ENCODE measurements around the gene F5.
A peak's percentile ranks its signal among the peaks of the same experiment; 100 is the strongest.
"Not testable (repeated sequence)": the region's sequence is repeated elsewhere in the genome, so short reads cannot be mapped to it uniquely, and the experiment has no call there.

The F5 gene

GRCh38 chr1:169503601-169504000 is 82.7 kb downstream of the F5 start:
- DNase-seq = not testable (repeated sequence)

DNA sequence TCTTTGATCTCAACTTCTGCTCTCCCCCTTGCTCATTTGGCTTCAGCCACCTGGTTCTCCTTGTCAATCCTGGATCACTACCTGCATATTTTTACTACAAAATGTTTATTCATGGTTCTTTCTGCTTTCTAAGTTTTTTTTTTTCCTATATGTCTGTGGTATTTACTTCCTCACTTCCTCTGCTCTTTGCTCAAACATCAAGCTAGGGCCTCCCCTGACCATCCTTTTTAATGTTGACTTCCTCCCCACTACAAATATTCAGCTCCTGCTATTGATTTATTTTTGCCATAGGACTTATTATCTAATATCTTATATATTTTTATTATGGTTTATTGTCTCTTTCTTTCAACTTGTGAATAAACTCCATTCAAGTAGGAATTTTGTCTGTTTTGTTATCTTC is 86.5 kb downstream of the F5 start:
- no peak for DNase-seq

DNA sequence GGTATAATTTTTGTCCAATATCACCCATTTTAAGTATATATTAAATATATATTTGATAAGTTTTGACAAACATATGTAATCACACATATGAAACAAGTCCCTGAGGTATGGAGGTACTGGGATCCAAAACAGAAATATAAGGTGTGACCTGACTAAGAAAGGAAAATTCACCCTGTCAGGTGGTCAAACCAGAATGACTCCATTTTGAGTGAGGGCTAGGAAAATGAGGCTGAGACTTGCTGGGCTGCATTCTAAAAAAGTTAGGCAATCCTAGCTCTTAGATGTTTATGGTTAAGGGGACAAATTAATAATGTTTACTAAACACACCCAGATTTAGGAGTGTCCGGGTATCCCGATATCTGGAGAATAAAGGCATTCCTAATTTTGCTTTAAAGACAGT is 89.0 kb downstream of the F5 start:
- no peak for DNase-seq

GRCh38 chr1:169495916-169496315 is 90.4 kb downstream of the F5 start:
- no peak for DNase-seq

DNA sequence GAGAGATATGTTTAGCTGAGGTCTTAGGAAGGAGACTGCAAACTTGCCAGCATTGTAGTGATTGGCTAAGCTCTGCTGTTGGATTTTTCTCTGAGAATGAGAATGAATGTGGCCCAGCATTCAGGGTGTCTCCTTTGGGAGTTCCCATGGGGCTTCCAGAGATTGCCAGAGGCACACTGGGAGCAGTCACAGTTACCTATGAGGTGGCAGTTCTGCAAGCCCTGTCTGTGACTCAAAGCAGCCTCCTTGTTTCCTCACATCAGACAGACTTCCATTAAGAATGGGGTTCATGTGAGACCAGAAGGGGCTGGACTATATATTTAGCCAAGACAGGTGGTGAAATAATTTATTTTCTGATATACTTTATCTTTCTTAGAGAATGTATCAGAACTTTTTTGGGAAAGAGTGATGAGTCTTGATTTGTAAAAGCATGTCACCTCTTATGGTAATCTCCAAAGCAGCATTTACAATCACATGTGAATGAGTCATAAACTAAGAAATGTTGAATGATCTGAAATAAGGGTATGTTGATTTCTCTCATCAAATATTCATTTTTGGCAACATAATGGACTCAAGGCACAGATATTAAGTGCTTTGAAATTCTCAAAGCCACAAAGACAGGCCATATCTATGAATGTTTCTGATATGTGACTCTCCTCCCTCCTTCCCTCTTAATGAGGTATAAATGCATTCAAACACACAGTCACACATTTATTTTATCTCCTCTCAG is 91.1 kb downstream of the F5 start:
- no peak for DNase-seq

- no peak for DNase-seq
Measured at GRCh38 chr1:169494343-169494742, 91.9 kb downstream of the F5 start.

- no peak for DNase-seq
Measured at GRCh38 chr1:169493251-169493650, 93.0 kb downstream of the F5 start.

DNA sequence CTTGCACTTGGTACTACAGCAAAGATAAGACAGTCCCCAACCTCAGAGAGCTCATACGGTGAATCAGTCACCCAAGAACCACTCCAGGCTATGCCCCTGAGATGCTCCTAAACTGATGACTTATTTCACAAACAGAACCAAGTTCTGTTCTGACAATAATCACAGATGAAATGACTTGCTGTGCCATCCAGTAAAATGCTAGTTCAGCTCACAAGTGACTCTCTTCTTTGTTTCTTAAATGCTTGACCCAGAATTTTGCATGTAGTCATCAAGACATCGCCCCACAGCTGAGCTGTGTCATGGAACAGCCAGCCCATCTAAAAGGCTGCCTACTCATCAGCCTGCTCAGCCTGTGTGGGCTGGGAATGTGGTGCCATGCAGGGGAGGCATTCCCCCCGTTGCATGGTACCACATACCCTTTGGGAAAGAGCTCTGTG is 94.4 kb downstream of the F5 start:
- no peak for DNase-seq

DNA sequence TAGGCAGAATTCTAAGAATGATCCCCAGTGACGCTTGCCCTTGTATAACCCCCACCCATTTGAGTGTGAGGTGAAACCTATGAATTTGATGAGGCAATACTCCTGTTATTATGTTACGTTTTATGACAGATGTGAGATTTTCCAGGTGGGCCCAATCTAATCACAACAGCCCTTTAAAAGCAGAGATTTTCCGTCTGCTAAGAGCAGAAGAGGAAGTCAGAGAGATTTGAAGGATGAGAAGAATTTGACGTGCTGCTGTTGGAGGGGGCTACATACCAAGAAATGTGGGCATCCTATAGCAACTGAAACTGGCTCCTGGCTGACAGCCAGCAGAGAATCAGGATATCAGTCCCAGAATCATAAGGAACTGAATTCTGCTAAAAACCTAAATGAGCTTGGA is 98.1 kb downstream of the F5 start:
- DNase-seq = no peak

DNA sequence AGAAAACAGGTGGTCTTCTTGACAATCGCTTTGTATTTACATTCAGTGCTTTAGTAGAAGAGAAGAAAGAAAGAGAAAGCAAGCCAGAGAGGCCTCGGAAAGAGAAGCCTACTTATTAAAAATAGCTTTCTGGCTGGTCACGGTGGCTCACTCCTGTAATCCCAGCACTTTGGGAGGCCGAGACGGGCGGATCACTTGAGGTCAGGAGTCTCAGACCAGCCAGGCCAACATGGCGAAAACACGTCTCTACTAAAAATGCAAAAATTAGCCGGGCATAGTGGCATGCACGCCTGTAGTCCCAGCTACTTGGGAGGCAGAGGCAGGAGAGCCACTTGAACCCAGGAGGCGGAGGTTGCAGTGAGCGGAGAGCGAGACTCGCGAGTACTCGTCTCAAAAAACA is 98.7 kb downstream of the F5 start:
- DNase-seq = no peak

- no peak for DNase-seq
Measured at GRCh38 chr1:169487133-169487532, 99.1 kb downstream of the F5 start.

DNA sequence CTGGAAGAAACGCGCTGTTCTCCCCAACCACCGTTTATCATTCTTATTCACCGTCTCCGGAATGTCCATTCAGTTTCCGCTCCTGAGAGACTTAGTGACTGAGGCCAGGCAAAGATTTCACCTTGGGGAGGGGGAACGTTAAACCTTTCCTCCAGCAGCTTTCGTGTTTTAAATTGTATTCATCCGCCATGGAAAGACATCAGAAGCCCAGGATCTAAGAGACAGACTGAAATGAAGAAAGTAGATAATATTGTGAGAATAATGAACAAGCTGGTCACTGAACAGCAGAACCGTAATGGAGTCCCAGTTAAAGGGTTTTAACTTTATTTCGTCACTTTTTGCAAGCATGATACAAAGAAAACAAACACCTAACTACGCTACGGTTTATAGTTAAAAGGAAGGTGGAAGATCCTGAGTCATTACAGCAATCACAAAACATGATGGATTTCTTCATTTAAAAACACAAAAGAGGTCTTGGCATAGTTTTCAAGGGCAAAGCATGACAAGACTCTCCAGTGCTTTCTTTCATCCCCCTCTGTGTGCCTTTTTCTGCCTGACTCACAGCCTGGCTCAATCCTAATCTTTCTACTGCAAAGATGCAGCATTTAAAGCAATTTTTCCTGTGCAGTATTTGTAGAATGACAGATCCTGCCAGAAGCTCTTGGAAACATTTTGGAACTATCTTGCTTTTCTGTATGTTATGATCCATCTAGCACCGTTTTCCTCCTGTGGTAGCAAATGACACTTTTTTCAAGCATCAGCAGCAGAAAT is 99.8 kb downstream of the F5 start:
- DNase-seq = no peak

DNA sequence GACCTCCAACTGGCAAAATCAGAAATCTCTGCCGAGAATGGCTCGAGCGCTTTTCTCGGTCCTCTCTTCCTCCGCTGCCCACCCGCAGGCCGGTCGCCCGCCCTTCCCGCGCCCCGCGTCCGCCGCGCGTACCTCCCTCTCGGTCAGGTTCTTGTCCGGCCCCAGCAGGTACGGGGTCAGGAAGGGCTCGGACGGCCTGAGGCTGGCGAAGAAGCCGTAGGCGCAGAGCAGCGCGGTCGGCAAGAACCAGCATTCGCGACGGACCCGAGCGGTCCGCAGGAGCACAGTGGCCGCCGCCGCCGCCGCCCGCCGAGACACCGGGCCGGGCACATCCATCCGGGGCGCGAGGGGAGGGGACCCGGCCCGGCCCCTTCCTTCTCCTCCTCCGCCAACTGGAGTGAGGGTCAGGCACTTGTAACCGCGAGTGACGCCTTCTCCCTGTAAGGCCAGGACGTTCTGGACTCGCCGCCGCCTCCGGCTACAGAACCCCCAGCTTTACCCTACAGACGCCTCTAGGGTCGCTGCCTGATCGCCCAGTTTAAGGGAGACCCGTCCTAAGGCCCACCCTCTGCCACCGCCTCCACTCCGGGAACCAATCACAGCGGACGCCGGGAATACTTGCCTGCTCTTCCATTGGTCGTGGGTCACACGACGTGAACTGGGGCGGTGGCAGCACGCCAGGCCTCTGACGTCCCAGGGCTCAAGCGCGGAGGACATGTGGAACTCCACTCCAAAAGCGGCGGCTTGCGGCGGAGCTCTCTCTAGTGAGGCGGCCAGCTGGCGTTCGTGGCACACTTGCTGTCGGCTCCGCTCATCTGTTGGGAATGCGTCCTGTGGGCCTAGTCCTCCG is 100.6 kb downstream of the F5 start, which contains the start of gene SLC19A2:
Gene SLC19A2, minus strand, starts transcription at position 514 of the 850 bp plus-strand sequence. Its CDS starts 178 bp downstream, at position 336.
- peak; percentile 85 for DNase-seq

DNA sequence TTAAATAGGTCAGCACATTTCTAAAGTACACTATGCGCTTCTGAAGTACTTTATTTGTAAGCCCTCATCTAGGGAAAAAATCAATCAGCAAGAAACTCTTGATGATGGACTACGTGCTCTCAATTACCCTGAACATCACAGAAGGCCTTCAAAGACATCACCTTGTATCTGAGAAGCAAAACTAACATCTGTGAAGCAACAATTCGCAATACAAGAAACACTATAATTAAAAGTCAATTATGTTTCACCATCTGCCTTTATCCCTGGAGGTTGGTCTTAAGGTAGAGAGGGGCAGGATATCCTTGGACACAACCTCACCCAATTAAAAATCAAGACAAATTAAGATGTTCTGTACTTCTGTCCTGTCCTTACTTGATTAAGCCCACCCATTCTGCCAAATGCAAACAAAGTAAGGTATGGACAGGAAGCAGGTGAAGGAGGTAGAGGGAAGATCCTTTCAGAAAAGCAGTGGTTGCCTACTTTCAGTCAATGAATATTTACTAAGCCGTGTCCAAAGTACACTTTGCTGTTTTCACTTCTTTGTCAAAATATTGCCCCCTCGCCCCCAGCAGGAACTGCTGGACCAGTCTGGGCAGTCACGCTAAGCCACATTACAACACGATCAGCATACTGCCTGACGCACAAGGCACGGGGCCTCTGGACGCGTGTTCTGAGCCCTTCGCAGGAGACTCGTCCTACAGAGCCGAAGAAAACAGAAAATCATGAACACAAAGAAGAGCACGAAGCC is 101.4 kb downstream of the F5 start:
- no peak for DNase-seq

- DNase-seq = peak; percentile 38
Measured at GRCh38 chr1:169484101-169484500, 102.2 kb downstream of the F5 start.

GRCh38 chr1:169483500-169483966 is 102.7 kb downstream of the F5 start:
- peak; percentile 46 for DNase-seq

DNA sequence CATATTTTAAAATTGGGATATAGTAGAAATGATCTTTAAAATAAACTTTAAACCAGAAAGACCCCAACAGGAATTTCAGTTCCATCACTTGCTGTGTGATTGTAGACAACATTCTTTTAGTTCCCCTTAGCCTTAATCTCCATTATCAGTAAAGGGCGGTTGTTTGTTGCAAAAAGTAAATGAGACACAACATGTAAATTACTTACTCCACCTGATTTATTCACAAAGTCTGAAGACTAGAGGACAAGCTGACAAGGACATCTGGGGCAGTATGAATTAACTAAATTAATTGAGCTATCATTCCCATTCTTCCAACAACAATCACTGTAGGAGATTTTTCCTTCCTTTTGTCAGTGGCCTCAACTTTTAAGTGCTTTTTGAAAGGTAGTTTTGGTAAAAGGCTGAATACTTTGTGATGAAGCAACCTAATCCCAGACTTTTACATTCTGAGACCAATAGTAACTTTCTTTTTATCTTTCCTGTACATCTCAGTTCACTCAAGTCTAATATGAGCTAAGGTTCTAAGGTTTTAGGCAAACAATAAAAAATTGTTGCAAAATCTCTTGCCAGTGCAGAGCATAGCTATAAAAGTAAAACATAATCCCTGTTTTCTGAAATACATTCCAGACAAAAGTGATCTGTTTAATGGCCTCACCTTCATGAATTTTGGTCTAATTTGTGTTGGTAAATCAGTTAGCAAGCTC is 106.8 kb downstream of the F5 start:
- no peak for DNase-seq

- no peak for DNase-seq
Measured at GRCh38 chr1:169478094-169478672, 108.1 kb downstream of the F5 start.

- DNase-seq = no peak
Measured at GRCh38 chr1:169475806-169476387, 110.4 kb downstream of the F5 start.

GRCh38 chr1:169474302-169474995 is 111.8 kb downstream of the F5 start:
- DNase-seq = no peak
